Measurements from ENCODE around the gene CEACAM6. TPM values are rescaled to one million over a fixed set of nuclear protein-coding genes. Genes with fewer than 3 reads are reported as not detected.

The CEACAM6 gene
- total RNA-seq, 1 donor = not detected

DNA sequence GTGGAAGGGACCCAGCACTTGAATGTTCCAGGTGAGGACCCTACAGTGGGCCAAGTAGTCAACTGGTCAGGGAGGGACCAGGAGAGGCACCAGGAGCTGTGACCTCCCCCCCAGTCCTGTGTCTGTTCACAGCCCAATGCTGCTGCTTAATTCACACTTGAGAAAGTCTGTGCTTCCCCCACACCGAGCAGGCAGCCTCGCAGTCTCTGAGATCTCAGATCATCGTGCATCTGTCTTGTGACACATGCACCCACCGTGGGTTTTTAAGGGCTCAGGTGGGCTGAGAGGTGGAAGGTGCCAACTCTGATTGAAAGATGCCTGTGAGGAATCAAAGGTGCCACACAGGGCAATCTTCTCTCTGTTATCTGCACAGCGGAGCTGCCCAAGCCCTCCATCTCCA, 40.7 kb upstream of the CEACAM6 start:
- H3K36me3 ChIP-seq (ENCODE audit: insufficient read depth, low read length) = no peaks in the 10 kb centered on the region
- H3K79me2 ChIP-seq (ENCODE audit: insufficient read depth, low read length) = no peaks in the 10 kb centered on the region
- H4K20me1 ChIP-seq (ENCODE audit: insufficient read depth, low read length) = no peaks in the 10 kb centered on the region
- H3K27me3 ChIP-seq (ENCODE audit: insufficient read depth, low read length) = peaks cover 6% of the 10 kb centered on the region
- no peak for DNase-seq (ENCODE audit: insufficient read length, low spot score, missing footprints)
- H3K4me3 ChIP-seq (ENCODE audit: insufficient read depth, low read length) = no peak overlapping the region
- H3K9me3 ChIP-seq (ENCODE audit: low read depth, low read length) = no peaks in the 10 kb centered on the region
- no peak overlapping the region for H2AFZ ChIP-seq (ENCODE audit: low read length)
- H3K27ac ChIP-seq (ENCODE audit: low read depth, low read length) = no peak overlapping the region
- H3K4me1 ChIP-seq (ENCODE audit: insufficient read depth, low read length) = no peaks in the 10 kb centered on the region
- TF ChIP-seq, protein P1, sequence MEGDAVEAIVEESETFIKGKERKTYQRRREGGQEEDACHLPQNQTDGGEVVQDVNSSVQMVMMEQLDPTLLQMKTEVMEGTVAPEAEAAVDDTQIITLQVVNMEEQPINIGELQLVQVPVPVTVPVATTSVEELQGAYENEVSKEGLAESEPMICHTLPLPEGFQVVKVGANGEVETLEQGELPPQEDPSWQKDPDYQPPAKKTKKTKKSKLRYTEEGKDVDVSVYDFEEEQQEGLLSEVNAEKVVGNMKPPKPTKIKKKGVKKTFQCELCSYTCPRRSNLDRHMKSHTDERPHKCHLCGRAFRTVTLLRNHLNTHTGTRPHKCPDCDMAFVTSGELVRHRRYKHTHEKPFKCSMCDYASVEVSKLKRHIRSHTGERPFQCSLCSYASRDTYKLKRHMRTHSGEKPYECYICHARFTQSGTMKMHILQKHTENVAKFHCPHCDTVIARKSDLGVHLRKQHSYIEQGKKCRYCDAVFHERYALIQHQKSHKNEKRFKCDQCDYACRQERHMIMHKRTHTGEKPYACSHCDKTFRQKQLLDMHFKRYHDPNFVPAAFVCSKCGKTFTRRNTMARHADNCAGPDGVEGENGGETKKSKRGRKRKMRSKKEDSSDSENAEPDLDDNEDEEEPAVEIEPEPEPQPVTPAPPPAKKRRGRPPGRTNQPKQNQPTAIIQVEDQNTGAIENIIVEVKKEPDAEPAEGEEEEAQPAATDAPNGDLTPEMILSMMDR (IDR thresholded peaks at IDR 0.05; ENCODE audit: extremely low read depth, low read depth, low read length) = no peak
- no peak overlapping the region for H3K4me2 ChIP-seq (ENCODE audit: insufficient read depth, low read length)

DNA sequence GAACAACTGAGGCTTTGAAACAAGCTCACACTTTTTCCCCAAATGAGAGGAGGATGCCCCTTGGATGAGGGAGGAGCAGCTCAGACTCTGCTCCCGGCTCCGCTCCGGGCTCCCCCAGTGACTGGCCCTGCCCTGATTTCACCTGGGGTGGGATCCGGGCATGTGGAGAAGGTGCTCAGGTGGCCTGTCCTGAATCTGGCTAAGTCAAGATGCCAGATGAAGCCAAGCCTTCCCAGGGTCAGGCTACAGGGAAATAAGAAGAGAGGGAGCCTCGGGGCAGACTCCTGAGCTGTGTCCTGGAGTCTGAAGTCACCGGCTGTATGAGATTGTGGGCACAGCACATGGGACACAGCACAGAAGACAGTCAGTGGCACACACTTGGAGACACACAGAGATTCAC, 36.6 kb upstream of the CEACAM6 start:
- no peaks in the 10 kb centered on the region for H3K27me3 ChIP-seq (ENCODE audit: insufficient read depth, low read length)
- no peak overlapping the region for H3K4me3 ChIP-seq (ENCODE audit: insufficient read depth, low read length)
- no peaks in the 10 kb centered on the region for H3K9me3 ChIP-seq (ENCODE audit: low read depth, low read length)
- TF ChIP-seq, protein P1 (IDR thresholded peaks at IDR 0.05; ENCODE audit: extremely low read depth, low read depth, low read length) = no peak
- H3K4me2 ChIP-seq (ENCODE audit: insufficient read depth, low read length) = no peak overlapping the region
- H3K27ac ChIP-seq (ENCODE audit: low read depth, low read length) = no peak overlapping the region
- H4K20me1 ChIP-seq (ENCODE audit: insufficient read depth, low read length) = no peaks in the 10 kb centered on the region
- DNase-seq (ENCODE audit: insufficient read length, low spot score, missing footprints) = no peak
- H3K79me2 ChIP-seq (ENCODE audit: insufficient read depth, low read length) = no peaks in the 10 kb centered on the region
- H2AFZ ChIP-seq (ENCODE audit: low read length) = no peak overlapping the region
- H3K4me1 ChIP-seq (ENCODE audit: insufficient read depth, low read length) = no peaks in the 10 kb centered on the region
- H3K36me3 ChIP-seq (ENCODE audit: insufficient read depth, low read length) = no peaks in the 10 kb centered on the region

DNA sequence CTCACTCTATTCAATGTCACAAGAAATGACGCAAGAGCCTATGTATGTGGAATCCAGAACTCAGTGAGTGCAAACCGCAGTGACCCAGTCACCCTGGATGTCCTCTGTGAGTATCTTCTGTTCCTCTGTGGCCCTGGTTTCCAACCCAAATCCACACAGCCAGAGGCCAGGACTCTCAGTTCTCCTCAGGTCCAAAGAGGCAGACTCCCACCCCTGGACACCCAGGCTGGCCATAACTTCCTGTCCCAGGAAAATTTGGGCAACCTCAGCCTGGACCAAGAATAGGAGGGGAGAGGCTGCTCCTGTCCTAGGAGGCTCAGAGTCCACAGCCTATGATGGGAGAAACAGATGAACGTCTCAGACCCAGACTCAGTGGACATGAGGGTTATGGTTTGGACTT, 35.2 kb upstream of the CEACAM6 start:
- Histone ChIP-seq H3K4me3 (ENCODE audit: insufficient read depth, low read length) (no peak overlapping the region), H3K9me3 (ENCODE audit: low read depth, low read length) (no peaks in the 10 kb centered on the region), H3K79me2 (ENCODE audit: insufficient read depth, low read length) (no peaks in the 10 kb centered on the region), H3K4me2 (ENCODE audit: insufficient read depth, low read length) (no peak overlapping the region), H3K27me3 (ENCODE audit: insufficient read depth, low read length) (no peaks in the 10 kb centered on the region), H3K4me1 (ENCODE audit: insufficient read depth, low read length) (no peaks in the 10 kb centered on the region), H3K27ac (ENCODE audit: low read depth, low read length) (no peak overlapping the region), H3K36me3 (ENCODE audit: insufficient read depth, low read length) (no peaks in the 10 kb centered on the region), H4K20me1 (ENCODE audit: insufficient read depth, low read length) (no peaks in the 10 kb centered on the region), H2AFZ (ENCODE audit: low read length) (no peak overlapping the region)
- no peak for DNase-seq (ENCODE audit: insufficient read length, low spot score, missing footprints)
- TF ChIP-seq, protein P1 (IDR thresholded peaks at IDR 0.05; ENCODE audit: extremely low read depth, low read depth, low read length) = no peak

DNA sequence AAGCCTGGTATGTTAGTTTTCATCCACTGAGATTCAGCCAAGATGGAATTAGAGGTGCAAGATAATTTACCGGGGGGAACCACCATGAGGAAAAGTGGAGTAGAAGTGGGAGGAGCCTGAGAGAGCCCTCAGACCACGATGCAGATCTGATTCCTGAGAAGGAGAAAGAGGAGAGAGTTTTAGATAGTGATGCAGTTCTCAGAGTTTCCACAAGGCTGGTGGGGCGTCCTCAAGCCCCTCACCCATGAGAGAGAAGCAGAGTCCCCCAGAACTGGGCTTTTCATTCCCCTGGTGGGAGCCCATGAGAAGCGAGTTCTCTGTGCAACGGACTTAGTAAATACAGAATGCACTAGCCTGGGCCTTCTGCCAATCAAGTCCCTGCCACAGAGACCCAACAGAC, 28.8 kb upstream of the CEACAM6 start:
- no peaks in the 10 kb centered on the region for H3K9me3 ChIP-seq (ENCODE audit: low read depth, low read length)
- peaks cover 5% of the 10 kb centered on the region for H3K27me3 ChIP-seq (ENCODE audit: insufficient read depth, low read length)
- no peak overlapping the region for H2AFZ ChIP-seq (ENCODE audit: low read length)
- H3K4me1 ChIP-seq (ENCODE audit: insufficient read depth, low read length) = no peaks in the 10 kb centered on the region
- H3K27ac ChIP-seq (ENCODE audit: low read depth, low read length) = no peak overlapping the region
- TF ChIP-seq, protein P1 (IDR thresholded peaks at IDR 0.05; ENCODE audit: extremely low read depth, low read depth, low read length) = no peak
- no peak overlapping the region for H3K4me2 ChIP-seq (ENCODE audit: insufficient read depth, low read length)
- H4K20me1 ChIP-seq (ENCODE audit: insufficient read depth, low read length) = no peaks in the 10 kb centered on the region
- H3K4me3 ChIP-seq (ENCODE audit: insufficient read depth, low read length) = no peak overlapping the region
- no peak for DNase-seq (ENCODE audit: insufficient read length, low spot score, missing footprints)
- H3K79me2 ChIP-seq (ENCODE audit: insufficient read depth, low read length) = no peaks in the 10 kb centered on the region
- H3K36me3 ChIP-seq (ENCODE audit: insufficient read depth, low read length) = no peaks in the 10 kb centered on the region

Data from osteoblast (primary cell).